Measurements from ENCODE around the gene PPP3R1. TPM values are rescaled to one million over a fixed set of nuclear protein-coding genes. Genes with fewer than 3 reads are reported as not detected.

The PPP3R1 gene
- total RNA-seq, 1 donor from 2014 or later, result 38.6 TPM

Other genes starting within 250 kb of the PPP3R1 start
- 13.7 TPM for gene C1D, start 189.5 kb downstream of the PPP3R1 start, total RNA-seq
- gene PNO1, start 94.6 kb downstream of the PPP3R1 start, total RNA-seq, result 6.7 TPM
- gene CNRIP1, start 67.4 kb upstream of the PPP3R1 start, total RNA-seq, result 9.3 TPM
- gene PLEK, start 112.8 kb upstream of the PPP3R1 start, total RNA-seq, result 4.7 TPM
- gene FBXO48, start 214.8 kb upstream of the PPP3R1 start, total RNA-seq, result 1.1 TPM
- gene APLF, start 215.1 kb upstream of the PPP3R1 start, total RNA-seq, result 4.0 TPM